ENCODE measurements around the gene BMF.
"Not testable (repeated sequence)": the region's sequence is repeated elsewhere in the genome, so short reads cannot be mapped to it uniquely, and the experiment has no call there.

Gene BMF

DNA sequence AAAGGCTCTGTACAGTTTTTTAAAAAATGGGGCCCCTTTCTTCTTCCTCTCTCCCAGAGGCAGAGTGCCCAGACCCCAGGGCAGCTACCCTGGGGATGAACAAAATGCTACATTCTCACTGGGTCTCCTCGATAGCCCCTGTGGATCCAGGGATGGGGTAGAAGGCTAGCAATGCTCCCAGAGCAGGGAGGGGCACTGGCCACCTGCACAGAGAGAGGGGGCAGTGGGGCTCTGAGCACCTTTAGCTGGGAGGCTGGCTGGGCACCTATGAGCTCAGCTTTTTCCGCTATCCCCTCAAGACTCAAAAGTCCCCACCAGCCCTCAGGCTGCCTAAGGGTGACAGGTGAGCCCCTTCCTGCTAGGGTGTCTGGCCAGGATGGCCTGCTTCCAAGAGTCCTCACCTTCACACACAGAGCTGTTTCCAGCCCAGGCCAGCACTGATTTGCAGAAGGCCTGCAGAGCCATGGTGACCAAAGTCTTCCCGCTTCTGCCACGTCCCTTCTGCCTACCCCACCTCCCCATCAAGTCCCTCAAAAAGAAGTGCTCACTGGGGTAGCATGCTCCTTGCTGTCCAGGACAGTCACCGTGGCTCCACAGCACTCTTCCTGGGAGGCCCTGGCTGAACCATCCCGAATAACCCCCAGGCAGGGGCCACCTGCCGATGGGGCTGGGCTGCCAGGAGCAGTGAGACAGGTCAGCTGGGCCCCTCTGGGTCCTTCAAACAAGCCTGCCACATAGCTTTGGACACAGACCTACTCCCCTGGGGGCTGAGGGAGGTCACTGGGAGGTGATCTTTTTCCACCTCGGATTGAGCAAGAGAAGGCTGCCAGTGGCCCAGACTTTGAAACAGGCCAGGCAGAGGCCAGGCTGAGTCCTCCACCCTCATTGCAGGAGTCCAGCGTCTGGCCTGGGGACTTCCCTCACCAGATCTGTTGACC lies 20.4 kb downstream of the BMF start:
- no peak for DNase-seq

DNA sequence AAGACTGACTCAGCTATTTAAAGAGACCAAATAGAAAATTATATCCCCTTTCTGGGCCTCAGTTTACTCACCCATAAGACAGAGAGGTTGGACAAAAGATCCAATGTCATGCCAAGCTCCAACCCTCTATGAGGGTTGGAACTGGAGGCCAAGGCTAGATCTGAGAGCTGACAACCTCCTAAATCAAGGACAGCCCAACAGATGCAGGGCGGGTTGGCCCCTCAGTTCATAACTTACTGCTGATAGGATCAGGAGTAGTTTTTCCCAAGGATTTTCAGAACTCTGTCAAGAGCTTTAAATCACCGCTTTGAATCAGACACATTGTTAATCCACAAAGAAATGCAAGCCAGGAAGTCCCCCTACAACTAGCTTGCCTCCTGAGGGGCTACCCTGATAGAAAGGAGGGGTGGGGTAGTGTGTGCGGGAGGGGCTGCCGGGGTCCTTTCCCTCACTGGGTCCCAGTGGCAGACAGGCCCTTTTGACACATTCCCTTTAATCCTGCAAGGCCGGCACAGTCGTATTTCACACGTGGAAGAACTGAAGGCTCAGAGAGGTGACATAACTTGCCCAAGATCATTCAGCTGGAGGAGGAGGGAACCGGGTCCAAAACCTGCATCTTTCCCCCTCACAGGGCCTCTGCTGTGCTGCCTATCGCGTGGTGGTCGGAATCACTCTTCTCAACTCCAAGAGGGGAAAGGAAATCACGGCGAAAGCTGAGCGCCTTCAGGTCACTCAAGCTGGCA lies 21.4 kb downstream of the BMF start:
- no peak for DNase-seq

DNA sequence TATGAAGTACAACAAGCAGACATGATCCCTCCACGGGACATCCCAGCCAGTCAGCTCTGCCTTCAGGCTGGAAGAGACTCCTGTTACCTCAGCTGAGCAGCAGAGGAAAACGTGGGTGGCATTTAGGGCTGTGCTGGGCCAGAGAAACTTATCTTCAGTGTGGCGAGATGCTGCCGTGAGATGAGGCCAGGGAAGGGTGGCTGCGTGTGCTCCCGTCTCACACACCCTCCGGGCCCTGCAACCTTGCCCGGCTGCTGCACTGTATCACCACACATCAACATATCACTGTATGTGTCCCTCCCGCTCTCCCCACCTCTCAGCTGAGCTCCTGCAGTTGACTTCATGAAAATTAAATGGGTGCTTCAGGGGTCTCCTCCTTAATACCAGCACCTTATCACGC lies 23.4 kb downstream of the BMF start:
- no peak for DNase-seq

DNA sequence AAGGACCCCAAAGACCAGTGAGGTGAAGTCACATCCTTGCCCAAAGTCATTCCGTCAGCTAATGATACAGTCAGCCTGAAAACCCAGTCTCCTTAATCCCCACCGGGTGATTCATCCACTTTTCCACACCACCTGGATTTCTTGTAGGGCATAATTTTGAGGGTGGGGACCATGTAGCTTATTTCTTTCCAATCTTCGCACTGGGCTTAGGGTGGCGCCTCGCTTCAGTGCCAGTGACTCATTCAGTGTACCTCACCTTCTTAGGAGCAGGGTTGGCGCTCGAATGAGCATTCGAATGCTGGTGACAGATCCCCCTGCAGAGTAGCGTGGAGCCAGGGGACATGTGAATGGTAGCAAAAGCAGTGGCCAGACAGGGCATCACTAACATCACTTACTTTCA lies 24.0 kb downstream of the BMF start:
- DNase-seq: no peak

DNA sequence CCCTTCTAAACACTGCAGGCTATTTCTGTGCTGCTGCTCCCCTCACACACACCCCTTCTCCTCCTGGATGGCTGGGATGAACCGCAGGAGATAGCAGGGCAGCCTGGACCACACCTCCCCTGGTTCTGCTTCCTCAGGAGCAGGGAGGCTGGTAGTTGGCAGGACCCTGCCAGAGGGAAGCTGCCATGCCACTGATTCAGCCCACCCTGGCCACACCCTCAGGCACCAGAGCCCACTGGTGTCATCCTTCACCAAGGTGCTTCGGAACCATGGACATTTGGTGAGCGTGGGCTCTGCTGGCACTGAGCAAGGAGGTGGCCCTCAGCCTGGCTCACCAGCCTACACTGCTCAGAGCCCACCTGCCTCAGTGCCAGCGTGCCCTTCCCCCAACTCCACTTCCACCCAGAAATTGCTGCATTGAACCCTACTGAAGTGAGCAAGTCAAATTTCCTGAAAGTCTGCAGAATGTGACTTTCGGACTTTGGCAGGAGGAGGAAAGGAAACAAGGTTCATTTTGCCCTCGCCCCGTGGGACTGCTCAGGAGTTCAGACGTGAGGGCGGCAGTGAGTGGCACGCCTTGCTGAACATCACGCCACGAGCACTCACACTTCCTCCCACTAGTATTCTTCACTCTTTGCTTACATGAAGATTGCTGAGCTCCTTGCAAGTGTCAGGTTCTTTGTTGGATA lies 26.3 kb downstream of the BMF start:
- no peak for DNase-seq

DNA sequence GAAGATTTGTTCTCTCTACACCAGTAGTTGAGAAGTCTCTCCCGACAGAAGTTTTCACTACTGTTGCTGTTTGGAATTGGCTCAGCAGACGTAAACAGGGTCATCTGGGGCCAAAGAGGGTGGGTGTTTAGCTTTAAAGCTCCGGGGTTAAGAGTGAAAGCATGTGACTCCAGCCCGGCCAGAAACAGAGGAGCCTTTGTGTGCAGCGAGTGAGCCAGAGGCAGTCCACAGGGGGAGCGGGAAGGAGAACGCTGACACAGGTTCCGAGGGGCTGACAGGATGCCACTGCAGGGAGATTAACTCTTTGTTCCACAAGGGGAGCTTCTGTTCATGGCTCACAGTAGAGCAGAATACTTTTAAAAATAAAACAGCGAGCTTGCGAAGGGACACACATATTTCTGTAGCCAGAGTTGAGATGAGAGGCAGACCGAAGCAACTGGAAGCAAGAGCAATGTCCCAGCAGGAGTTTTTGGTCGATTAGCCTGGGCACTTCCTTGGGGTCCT lies 26.9 kb downstream of the BMF start:
- peak; percentile 27 for DNase-seq

DNA sequence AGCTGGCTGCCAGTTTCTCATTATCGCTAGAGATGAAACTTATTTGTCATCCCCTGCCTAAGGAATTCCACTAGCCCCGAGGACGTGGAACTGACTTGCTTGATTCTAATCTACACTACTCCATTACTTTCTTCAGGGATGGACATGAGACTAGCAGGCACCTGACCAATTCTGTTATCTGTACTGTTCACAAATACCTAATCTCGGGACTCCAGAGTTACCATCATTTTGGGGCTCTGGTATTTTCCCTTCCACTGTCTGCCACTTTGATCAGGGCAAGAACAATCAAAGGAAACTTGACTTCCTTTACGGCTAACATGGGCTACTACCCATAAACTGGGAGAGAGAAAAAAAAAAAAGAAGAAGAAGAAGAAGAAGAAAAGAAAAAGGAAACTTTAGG lies 27.8 kb downstream of the BMF start:
- no peak for DNase-seq

DNA sequence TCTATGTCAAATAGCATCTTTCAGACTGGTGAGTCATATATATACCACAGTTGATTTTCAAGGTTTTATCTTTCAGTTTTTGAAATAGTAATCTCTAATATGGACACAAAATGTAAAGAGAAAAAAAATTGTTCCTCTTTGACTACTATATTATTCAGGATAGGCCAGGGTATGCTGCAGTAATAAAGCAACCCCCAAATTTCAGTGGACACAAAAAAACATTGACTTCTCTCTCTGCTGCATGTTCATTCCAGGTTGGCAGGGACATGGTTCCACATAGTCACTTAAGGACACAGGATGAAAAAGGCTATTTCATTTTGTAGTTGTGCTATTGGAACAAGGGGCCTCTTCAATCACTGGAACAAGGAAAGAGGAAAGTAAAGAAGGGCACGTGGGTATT lies 28.6 kb downstream of the BMF start:
- no peak for DNase-seq

DNA sequence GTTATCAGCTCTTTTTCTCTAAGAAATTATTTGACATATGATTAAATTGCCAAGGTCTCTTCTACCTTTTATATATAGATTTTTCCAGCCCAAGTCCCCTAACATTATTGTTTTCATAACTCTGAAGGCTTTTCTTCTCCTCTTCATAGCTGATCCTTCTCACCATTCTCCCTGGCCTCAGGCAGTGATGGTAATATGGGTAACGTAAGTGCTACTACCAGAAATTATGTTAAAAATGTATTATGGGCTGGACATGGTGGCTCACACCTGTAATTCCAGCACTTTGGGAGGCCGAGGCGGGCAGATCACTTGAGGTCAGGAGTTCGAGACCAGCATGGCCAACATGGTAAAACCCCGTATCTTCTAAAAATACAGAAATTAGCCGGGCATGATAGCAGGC lies 29.2 kb downstream of the BMF start:
- DNase-seq: no peak

DNA sequence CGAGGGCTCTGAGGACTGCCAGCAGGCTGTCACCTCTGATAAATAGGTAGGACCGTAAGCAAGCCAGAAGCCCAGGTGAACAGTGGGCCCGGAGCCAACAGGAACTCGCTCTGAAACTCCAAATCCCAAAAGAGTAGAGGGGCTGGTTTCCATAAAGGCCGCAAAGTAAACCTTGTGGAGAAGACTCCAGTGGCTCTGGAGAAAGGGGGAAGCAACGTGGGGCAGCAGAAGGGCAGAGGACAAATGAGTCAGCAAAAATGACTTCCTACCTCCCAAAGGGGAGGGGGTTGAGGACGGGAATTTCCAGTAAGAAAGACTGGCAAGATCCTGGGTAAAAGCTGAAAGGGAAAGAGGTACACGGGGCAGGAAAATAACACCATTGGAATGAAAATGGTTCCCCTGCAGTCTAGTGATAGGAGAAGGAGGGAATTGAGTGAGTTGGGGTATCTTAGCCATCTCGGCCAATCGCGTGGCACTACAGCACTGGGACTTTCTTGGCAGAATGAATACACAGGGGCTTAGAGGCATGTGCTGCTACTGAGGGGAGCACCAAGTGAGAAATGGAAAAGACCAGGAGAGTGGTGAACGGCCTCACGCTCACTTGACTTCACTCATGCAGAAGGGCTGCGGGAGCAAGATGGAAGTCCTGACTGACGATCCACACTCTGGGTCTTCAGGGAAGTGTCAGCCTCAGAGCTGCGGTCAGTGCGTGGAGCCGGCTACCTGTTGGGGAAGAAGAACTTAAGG lies 33.2 kb downstream of the BMF start:
- DNase-seq: no peak

DNA sequence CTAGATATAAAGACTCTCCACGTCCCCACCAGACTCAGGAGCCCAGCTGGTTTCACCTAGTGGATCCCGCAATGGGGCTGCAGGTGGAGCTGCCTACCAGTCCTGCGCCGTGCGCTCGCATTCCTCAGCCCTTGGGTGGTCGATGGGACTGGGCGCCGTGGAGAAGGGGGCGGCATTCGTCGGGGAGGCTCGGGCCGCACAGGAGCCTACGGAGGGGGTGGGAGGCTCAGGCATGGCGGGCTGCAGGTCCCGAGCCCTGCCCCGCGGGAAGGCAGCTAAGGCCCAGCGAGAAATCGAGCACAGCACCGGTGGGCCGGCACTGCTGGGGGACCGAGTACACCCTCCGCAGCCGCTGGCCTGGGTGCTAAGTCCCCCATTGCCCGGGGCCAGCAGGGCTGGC lies 34.0 kb downstream of the BMF start:
- not testable (repeated sequence) for DNase-seq

DNA sequence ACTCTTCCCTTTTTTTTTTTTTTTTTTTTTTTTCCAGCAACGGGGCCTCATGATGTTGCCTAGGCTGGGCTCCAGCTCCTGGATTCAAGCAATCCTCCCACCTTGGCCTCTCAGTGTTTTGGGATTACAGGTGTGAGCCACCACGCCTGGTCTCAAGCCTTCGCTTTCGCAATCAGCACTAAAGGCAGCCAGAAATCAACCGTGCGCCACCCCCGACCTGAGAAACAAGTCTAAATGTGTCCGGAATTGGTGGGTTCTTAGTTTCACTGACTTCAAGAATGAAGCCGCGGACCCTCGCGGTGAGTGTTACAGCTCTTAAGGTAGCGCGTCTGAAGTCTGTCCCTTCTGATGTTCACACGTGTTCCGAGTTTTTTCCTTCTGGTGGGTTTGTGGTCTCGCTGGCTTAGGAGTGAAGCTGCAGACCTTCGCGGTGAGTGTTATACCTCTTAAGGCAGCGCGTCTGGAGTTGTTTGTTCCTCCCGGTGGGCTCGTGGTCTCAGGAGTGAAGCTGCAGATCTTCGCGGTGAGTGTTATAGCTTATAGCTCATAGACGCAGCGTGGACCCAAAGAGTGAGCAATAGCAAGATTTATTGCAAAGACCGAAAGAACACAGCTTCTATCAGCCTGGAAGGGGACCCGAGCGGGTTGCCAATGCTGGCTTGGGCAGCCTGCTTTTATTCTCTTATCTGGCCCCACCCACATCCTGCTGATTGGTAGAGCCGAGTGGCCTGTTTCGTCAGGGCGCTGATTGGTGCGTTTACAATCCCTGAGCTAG lies 34.8 kb downstream of the BMF start:
- DNase-seq: not testable (repeated sequence)

DNA sequence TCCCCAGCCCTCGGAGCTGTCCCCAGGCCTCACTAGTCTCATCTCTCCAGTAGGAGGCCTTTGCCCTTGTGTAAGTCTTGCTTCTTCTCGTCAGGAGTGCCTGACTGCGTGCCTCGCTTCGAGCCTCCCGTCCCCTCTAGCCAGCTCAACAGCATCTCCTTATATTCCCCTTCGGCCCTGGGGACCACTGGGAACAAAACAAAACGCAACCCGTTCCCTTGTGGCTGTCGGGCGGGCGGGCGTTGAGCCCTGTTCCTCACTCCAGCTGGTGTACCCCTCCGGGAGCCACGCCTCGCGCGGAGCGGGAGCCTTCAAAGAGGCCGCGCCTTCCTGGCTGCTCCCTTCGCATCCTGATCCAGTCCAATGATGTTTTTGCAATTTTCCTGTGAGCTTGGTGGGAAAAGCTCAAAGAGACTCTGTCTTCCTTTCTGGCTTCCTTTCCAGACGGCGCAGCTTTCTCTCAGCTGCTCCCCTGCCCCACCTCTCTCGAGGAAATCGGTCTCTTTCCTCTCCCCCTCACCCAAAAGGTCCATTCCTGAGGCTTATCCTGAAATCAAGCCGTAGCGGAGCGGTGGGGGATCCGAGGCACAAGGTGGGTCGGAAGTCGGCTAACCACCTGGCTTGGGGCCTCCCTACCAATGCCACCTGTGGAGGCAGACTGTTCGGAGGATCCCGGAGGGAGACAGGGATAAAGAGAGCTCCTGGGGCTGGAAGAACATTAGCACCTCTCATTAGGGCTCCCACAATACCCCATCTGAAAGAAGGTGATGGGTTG lies 36.3 kb downstream of the BMF start:
- DNase-seq: no peak

DNA sequence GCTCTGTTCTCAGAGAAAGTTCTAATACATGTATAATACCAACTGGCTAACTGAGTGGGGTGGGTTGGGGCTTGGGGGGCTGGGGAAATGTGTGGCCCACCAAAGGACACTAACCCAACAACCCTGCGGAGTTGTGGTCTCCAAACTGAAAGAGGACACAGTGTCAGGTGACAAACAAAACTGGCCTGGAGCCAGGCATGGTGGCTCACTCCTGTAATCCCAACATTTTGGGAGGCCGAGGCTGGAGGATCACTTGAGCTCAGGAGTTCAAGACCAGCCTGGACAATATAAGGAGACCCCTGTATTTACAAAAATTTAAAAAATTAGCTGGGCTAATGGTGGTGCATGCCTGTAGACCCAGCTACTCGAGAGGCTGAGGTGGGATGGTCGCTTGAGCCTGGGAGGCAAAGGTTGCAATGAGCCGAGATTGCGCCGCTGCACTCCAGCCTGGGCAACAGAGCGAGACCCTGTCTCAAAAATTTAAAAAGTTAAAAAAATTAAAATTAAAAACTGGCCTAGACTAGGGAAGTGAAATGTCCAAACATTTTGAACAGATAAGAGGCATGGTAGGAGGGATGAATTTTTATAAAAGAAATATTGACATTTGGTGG lies 38.0 kb downstream of the BMF start:
- no peak for DNase-seq

DNA sequence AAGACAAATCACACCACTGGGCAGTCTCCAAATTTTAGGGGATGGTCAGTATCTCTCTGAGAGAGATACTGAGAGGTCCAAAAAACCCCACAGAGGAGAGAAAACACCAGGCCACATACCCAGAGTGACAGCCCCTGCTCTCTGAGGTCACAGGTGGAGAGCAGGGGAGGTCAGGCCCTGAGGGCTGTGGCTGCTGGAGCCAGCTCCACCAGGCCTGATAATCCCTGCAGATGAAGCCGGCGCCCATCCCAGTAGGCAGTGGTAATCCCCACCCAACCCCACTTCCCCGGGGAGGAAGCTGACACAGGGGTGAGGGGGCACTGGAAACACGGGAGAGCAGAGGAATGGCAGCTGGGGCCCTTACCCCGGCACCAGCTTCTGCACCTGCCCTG lies 38.5 kb downstream of the BMF start:
- DNase-seq: no peak

DNA sequence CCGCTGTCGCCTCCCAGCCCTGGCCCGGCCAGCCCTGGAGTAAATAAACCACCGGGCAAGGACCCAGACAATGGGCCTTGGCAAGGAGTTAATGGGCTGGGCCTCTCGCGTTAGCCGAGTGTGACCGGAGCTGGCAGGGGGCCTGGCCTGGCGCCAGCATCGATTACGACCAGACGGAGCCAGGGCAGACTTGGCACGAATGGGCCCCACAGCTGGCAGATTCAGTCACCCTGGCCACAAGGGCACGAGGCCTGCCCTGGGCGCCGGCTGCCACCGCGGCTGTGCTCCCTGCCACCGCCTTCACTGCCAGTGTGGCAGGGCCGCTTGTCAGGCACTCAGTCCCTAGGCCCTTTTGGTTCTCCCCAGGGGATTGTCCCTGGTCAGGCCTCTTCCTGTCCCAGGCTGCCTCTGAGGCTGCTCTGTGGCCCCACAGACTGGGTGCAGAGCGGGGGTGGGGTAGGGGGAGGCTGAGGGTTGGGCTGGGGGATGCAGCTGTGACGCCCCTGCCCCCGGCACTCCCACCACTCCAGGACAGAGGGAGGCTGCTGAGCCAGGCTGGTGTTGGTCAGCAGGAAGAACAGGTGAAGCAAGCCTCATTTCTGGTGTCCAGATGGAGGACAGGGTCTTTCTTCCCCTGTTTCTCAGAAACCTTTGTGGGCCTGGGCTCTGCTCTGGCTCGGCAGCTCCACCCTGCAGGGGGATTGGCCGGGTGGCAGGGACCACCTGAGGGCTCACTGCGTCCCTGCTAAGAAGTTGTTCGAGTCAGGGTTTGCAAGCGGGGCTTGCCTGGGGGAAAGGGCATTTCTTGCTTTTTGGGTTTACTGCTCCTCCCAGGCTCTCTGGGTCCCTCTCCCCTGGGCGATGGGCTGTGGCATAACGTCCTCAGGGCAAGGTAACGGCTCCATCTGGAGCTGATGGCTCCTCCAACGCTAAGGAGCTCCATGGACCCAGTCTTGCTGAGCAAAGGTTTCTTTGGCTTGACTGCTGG lies 39.2 kb downstream of the BMF start:
- DNase-seq: no peak

DNA sequence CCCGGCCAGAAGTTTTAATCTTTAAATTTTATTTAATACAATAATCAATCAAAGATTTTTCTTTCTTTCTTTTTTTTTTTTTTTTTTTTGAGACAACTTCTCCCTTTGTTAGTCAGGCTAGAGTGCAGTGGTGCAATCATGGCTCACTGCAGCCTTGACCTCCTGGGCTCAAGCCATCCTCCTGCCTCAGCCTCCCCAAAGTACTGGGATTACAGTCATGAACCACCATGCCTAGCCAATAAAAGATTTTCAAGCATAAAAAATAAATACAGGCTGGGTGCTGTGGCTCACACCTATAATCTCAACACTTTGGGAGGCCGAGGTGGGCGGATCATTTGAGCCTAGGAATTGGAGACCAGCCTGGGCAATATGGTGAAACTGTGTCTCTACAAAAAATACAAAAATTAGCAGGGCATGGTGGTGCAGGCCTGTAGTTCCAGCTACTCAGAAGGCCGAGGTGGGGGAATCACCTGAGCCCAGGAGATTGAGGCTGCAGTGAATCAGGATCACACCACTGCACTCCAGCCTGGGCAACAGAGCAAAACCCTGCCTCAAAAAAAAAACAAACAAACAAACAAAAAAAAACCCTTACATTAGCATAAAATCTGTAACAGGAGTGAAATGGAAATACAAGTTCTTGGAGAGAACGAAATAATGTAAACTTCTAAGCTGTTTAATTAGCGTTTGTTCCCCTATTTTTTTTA lies 40.6 kb downstream of the BMF start:
- DNase-seq: no peak

DNA sequence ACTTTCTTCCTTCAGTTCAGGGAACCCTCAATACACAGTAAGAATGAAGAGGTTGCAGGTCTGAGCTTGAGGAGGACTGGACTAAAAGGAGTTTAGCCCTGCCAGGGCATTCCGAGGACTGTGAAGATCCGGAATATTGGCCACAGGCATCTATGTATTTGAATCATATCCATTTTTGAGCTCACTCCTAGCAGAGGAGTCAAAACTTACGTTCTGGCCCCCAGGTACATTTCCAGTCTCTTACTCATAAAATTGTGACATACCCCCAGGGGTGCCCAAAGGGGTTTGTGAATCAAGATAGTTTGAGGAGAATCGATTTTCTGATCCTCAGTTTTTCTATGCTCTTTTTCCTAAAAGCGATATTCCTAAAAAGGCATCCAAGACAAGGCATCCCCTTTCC lies 42.1 kb downstream of the BMF start:
- no peak for DNase-seq

DNA sequence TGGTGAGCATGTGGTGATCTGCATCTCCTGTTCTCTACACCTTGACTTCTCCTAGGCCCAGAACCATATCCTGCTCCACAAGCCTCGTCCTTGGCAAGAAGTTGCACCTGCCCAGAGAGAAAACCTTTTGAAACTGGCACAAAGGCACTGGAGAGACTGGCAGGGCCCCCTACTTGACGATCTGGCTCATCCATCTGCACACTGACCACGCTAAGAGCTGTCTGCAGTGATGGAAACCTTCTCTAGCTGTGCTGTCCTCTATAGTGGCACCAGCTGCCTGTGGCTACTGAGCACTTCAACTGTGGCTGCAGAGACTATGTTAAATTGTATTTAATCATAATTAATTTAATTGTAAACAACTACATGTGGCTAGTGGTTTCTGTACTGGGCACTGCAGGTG lies 43.5 kb downstream of the BMF start:
- DNase-seq: no peak

Measured in GDM1 (cell line).